HepG2 (cell line): ENCODE measurements around the gene PLPP3. TPM values are rescaled to one million over a fixed set of nuclear protein-coding genes. Genes with fewer than 3 reads are reported as not detected.

ENCODE experiments used
- ATF1 ChIP-seq: IDR thresholded peaks from 2 replicates; pipeline ENCODE4 v1.6.1; 2016; ENCODE audit warnings: mild to moderate bottlenecking, control low read depth
- ATF7-NPFF ChIP-seq: sonication (generic); formaldehyde crosslinking; IDR thresholded peaks from 2 replicates; pipeline ENCODE4 v1.8.1; 2023; ENCODE audit warnings: mild to moderate bottlenecking, low read depth, missing genetic modification reagents, moderate library complexity
- CERS6 ChIP-seq: sonication (generic); formaldehyde crosslinking; IDR thresholded peaks from 2 replicates; pipeline ENCODE4 v1.5.0; 2020; ENCODE audit warnings: missing genetic modification reagents
- CHD4 ChIP-seq: fragments of 200-600 bp; sonication (generic); IDR thresholded peaks from 2 replicates; pipeline ENCODE4 v1.7.0; 2017; ENCODE audit warnings: mild to moderate bottlenecking, low read length, borderline replicate concordance
- EP300 ChIP-seq, 3 experiments: sonication (generic) in 1 of 3; formaldehyde crosslinking in 1 of 3; IDR thresholded peaks; 2 replicates each; pipeline versions ENCODE4 v1.5.1 to v1.6.1; 2011 to 2020; ENCODE audit warnings: low read depth in 2 of 3, low read length in 2 of 3, borderline replicate concordance in 1 of 3, improper control_type of control experiment in 1 of 3, mild to moderate bottlenecking in 1 of 3, missing genetic modification reagents in 1 of 3, moderate library complexity in 1 of 3
- ESRRA ChIP-seq: sonication (generic); formaldehyde crosslinking; IDR thresholded peaks from 2 replicates; pipeline ENCODE4 v1.5.1; 2020; ENCODE audit warnings: mild to moderate bottlenecking, low read depth, missing genetic modification reagents
- FOXO1 ChIP-seq: sonication (generic); formaldehyde crosslinking; IDR thresholded peaks from 2 replicates; pipeline ENCODE4 v1.4.0; 2020; ENCODE audit warnings: missing genetic modification reagents
- MAF1 ChIP-seq: sonication (generic); formaldehyde crosslinking; IDR thresholded peaks from 2 replicates; pipeline ENCODE4 v1.5.0; 2020; ENCODE audit warnings: missing genetic modification reagents, borderline replicate concordance
- MEF2D ChIP-seq: sonication (generic); formaldehyde crosslinking; IDR thresholded peaks from 2 replicates; pipeline ENCODE4 v1.5.1; 2020; ENCODE audit warnings: mild to moderate bottlenecking, missing genetic modification reagents
- MTF1 ChIP-seq: sonication (generic); formaldehyde crosslinking; IDR thresholded peaks from 2 replicates; pipeline ENCODE4 v1.5.0; 2020; ENCODE audit warnings: missing genetic modification reagents
- NCOA2 ChIP-seq: sonication (generic); formaldehyde crosslinking; IDR thresholded peaks from 2 replicates; pipeline ENCODE4 v1.8.0; 2022; ENCODE audit warnings: inconsistent platforms
- NFKBIZ ChIP-seq: IDR thresholded peaks from 2 replicates; pipeline ENCODE4 v1.6.1; 2018; ENCODE audit warnings: missing genetic modification reagents, missing compliant biosample characterization
- PAXIP1 ChIP-seq: sonication (generic); formaldehyde crosslinking; conservative IDR thresholded peaks from 2 replicates; pipeline ENCODE4 v1.4.0; 2020; ENCODE audit warnings: mild to moderate bottlenecking, missing genetic modification reagents, moderate library complexity
- PBX2 ChIP-seq: IDR thresholded peaks from 2 replicates; pipeline ENCODE4 v1.6.1; 2016; ENCODE audit warnings: control low read depth
- SKI ChIP-seq: fragments of 450-650 bp; IDR thresholded peaks from one replicate; pipeline ENCODE4 v1.6.1; 2018; ENCODE audit warnings: mild to moderate bottlenecking; ENCODE audit not compliant: partially characterized antibody
- SPEN ChIP-seq: sonication (generic); formaldehyde crosslinking; IDR thresholded peaks from 2 replicates; pipeline ENCODE4 v1.5.1; 2020; ENCODE audit warnings: low read depth, mild to moderate bottlenecking, missing genetic modification reagents
- TCF7 ChIP-seq: sonication (generic); IDR thresholded peaks from 2 replicates; pipeline ENCODE4 v1.6.1; 2016; ENCODE audit warnings: antibody characterized with exemption, low read depth
- TEF ChIP-seq: sonication (generic); formaldehyde crosslinking; IDR thresholded peaks from 2 replicates; pipeline ENCODE4 v1.5.0; 2020; ENCODE audit warnings: missing genetic modification reagents
- ZFY ChIP-seq: sonication (generic); formaldehyde crosslinking; IDR thresholded peaks from 2 replicates; pipeline ENCODE4 v1.4.0; 2020; ENCODE audit warnings: missing genetic modification reagents
- ZNF180 ChIP-seq: sonication (generic); formaldehyde crosslinking; IDR thresholded peaks from 2 replicates; pipeline ENCODE4 v1.4.0; 2020; ENCODE audit warnings: low read depth, missing genetic modification reagents, borderline replicate concordance
- ZNF253 ChIP-seq: sonication (generic); formaldehyde crosslinking; IDR thresholded peaks from 2 replicates; pipeline ENCODE4 v1.8.0; 2022; ENCODE audit warnings: mild to moderate bottlenecking, missing genetic modification reagents, borderline replicate concordance
- ZNF629 ChIP-seq: sonication (generic); formaldehyde crosslinking; conservative IDR thresholded peaks from 2 replicates; pipeline ENCODE4 v1.5.0; 2020; ENCODE audit warnings: missing genetic modification reagents
- ZNF670 ChIP-seq: sonication (generic); formaldehyde crosslinking; IDR thresholded peaks from 2 replicates; pipeline ENCODE4 v1.8.0; 2022; ENCODE audit warnings: mild to moderate bottlenecking, missing genetic modification reagents, borderline replicate concordance
- ZNF747 ChIP-seq: sonication (generic); formaldehyde crosslinking; IDR thresholded peaks from 2 replicates; pipeline ENCODE4 v1.8.1; 2023; ENCODE audit warnings: missing genetic modification reagents, mild to moderate bottlenecking, borderline replicate concordance
- ZSCAN25 ChIP-seq: sonication (generic); formaldehyde crosslinking; IDR thresholded peaks from 2 replicates; pipeline ENCODE4 v1.8.0; 2022; ENCODE audit warnings: mild to moderate bottlenecking, missing genetic modification reagents
- polyA plus RNA-seq, 8 experiments: library from polyadenylated mRNA; depleted of rRNA in 3 of 8; stranded (reverse) in 7 of 8; unstranded in 1 of 8; fragments of >200 nt; fragmentation: Illumina TruSeq in 4 of 8; extraction: Trizol in 4 of 8; gene quantifications; 2 replicates each; pipeline versions ENCODE4 v1.2.1 to v1.2.3, GENCODE V29; 2011 to 2016; ENCODE audit warnings: low read depth in 4 of 8, missing spikeins in 1 of 8, mixed read lengths in 1 of 8; ENCODE audit not compliant: insufficient read depth in 1 of 8
- total RNA-seq, 5 experiments: library from RNA; depleted of rRNA; stranded (reverse); fragments of >200 nt; fragmentation: Illumina TruSeq; extraction: Trizol; gene quantifications; 2 replicates each; pipeline ENCODE4 v1.2.3, GENCODE V29; 2016; ENCODE audit warnings: low read depth in 1 of 5

Gene PLPP3
- total and polyA plus RNA-seq, 2 of the 13 experiments (the other 11 are each of a cell fraction or from before 2014, with no cell fraction given) = 49.7 to 65.8 TPM

GRCh38 chr1:56494306-56494705 lies 85.1 kb downstream of the PLPP3 start (continued):
- peak; percentile 97 for TF ChIP-seq PAXIP1 (CRISPR knock-in tag)
- TF ChIP-seq FOXO1 (CRISPR knock-in tag) = peak; percentile 91
- TF ChIP-seq MTF1 = peak; percentile 39; the same call in 1 of the 2 replicates
- TF ChIP-seq NFKBIZ (CRISPR knock-in tag) = peak; percentile 69; the same call in 1 of the 2 replicates
- no peak for TF ChIP-seq ATF7-NPFF (CRISPR knock-in tag)
- TF ChIP-seq MEF2D (CRISPR knock-in tag) = peak; percentile 76; the same call in 1 of the 2 replicates
- peak; percentile 99 for TF ChIP-seq NCOA2 (CRISPR knock-in tag)
- TF ChIP-seq ZNF629 (CRISPR knock-in tag) = 0 out of 2 replicates have a peak, but pooled peaks have one; percentile 33
- peak; percentile 53; the same call in 1 of the 2 replicates for TF ChIP-seq ESRRA (CRISPR knock-in tag)
- TF ChIP-seq EP300 (IDR thresholded peaks at IDR 0.05; ENCODE audit: low read depth in 2 of 2, low read length in 2 of 2) = peak; percentile 93 to 99
- peak; percentile 98 for TF ChIP-seq EP300 (CRISPR knock-in tag; IDR thresholded peaks at IDR 0.05; ENCODE audit: borderline replicate concordance)
- peak; percentile 67 for TF ChIP-seq ZFY (CRISPR knock-in tag)
- no peak for TF ChIP-seq ZNF253 (CRISPR knock-in tag)
- TF ChIP-seq CERS6 (CRISPR knock-in tag) = no peak
- TF ChIP-seq ZSCAN25 (CRISPR knock-in tag) = 0 out of 2 replicates have a peak, but pooled peaks have one; percentile 49
- TF ChIP-seq CHD4 = no peak
- TF ChIP-seq ZNF180 (CRISPR knock-in tag) = no peak
- TF ChIP-seq PBX2 (CRISPR knock-in tag) = no peak
- TF ChIP-seq SKI = peak; percentile 63
- TF ChIP-seq ATF1 (CRISPR knock-in tag) = peak; percentile 67; the same call in 1 of the 2 replicates
- TF ChIP-seq TEF (CRISPR knock-in tag) = no peak; the same call in 1 of the 2 replicates
- TF ChIP-seq ZNF747 (CRISPR knock-in tag) = peak; percentile 83
- peak; percentile 98 for TF ChIP-seq TCF7
- TF ChIP-seq SPEN (CRISPR knock-in tag) = peak; percentile 62; the same call in 1 of the 2 replicates
- no peak for TF ChIP-seq MAF1
- no peak for TF ChIP-seq ZNF670 (CRISPR knock-in tag)
